GM12891 (cell line): ENCODE results near the gene SNAPC5.

Source experiments
- PAX5 ChIP-seq: IDR thresholded peaks from 2 replicates; pipeline ENCODE4 v1.6.1; 2011; ENCODE audit warnings: low read length, moderate library complexity, mild to moderate bottlenecking; ENCODE audit not compliant: insufficient read depth, severe bottlenecking
- POLR2A ChIP-seq: IDR thresholded peaks from 2 replicates; pipeline ENCODE4 v1.6.1; 2011; ENCODE audit warnings: low read depth, low read length, control low read depth
- POLR2AphosphoS5 ChIP-seq: IDR thresholded peaks from 2 replicates; pipeline ENCODE4 v1.6.1; 2011; ENCODE audit warnings: low read depth, low read length, control low read depth
- POU2F2 ChIP-seq: IDR thresholded peaks from 2 replicates; pipeline ENCODE4 v1.6.1; 2011; ENCODE audit warnings: low read depth, mild to moderate bottlenecking, control low read depth, low read length, moderate library complexity
- SPI1 ChIP-seq: IDR thresholded peaks from 2 replicates; pipeline ENCODE4 v1.6.1; 2011; ENCODE audit warnings: low read depth, low read length, control low read depth
- TAF1 ChIP-seq: IDR thresholded peaks from 2 replicates; pipeline ENCODE4 v1.6.1; 2011; ENCODE audit warnings: low read depth, low read length, control low read depth

GRCh38 chr15:66477011-66477410, 20.6 kb downstream of the SNAPC5 start:
- TF ChIP-seq POLR2A: no peak
- TF ChIP-seq POLR2AphosphoS5: no peak
- no peak for TF ChIP-seq TAF1
- TF ChIP-seq POU2F2: no peak
- no peak for TF ChIP-seq SPI1
- TF ChIP-seq PAX5: no peak
